BLaER1 (cell line): Measurements from ENCODE around the gene CCDC82.

Source experiments
- H3K27ac ChIP-seq: shearing (Covaris generic); formaldehyde crosslinking; 2 replicates; pipeline ENCODE4 v1.8.1; 2022
- H3K27me3 ChIP-seq: shearing (Covaris generic); formaldehyde crosslinking; 2 replicates; pipeline ENCODE4 v1.8.1; 2022
- H3K36me3 ChIP-seq: shearing (Covaris generic); formaldehyde crosslinking; 2 replicates; pipeline ENCODE4 v1.8.1; 2022
- H3K4me1 ChIP-seq: shearing (Covaris generic); formaldehyde crosslinking; 2 replicates; pipeline ENCODE4 v1.8.1; 2022
- H3K4me2 ChIP-seq: shearing (Covaris generic); formaldehyde crosslinking; 2 replicates; pipeline ENCODE4 v1.8.1; 2022
- H3K4me3 ChIP-seq: shearing (Covaris generic); formaldehyde crosslinking; 2 replicates; pipeline ENCODE4 v1.8.1; 2022
- H3K9ac ChIP-seq: shearing (Covaris generic); formaldehyde crosslinking; 2 replicates; pipeline ENCODE4 v1.8.1; 2022
- H3K9me3 ChIP-seq: shearing (Covaris generic); formaldehyde crosslinking; 2 replicates; pipeline ENCODE4 v1.8.1; 2022
- H4K20me1 ChIP-seq: shearing (Covaris generic); formaldehyde crosslinking; 2 replicates; pipeline ENCODE4 v1.8.1; 2022
- Cebpa-rat ChIP-seq: shearing (Covaris generic); IDR thresholded peaks from 2 replicates; pipeline ENCODE4 v1.8.1; 2022

CCDC82 gene

DNA sequence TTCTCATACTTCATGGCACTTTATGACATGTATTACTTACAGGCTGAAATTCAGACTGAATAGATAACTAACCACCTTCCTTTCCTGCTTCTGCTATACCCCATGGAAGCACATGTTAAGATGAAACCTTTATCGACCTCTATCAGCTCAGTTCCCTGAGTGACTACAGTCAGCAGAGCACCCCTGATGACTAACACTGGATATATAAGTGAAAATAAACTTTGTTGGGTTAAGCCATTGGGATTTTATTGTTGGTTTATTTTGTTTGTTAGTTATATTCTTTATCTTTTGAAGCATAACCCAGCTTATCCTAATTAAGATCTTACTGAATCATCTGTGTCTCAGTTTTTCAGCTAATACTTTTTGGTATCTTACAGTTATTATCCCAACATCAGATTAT, 23.7 kb downstream of the CCDC82 start:
- Histone ChIP-seq H3K27me3 (no peaks in the 10 kb centered on the region), H3K4me2 (no peak overlapping the region), H3K4me1 (no peaks in the 10 kb centered on the region), H3K9me3 (peaks cover 20% of the 10 kb centered on the region), H3K36me3 (peaks cover 58% of the 10 kb centered on the region), H4K20me1 (no peaks in the 10 kb centered on the region), H3K27ac (no peak overlapping the region), H3K9ac (no peak overlapping the region), H3K4me3 (no peak overlapping the region)
- TF ChIP-seq Cebpa-rat: no peak

DNA sequence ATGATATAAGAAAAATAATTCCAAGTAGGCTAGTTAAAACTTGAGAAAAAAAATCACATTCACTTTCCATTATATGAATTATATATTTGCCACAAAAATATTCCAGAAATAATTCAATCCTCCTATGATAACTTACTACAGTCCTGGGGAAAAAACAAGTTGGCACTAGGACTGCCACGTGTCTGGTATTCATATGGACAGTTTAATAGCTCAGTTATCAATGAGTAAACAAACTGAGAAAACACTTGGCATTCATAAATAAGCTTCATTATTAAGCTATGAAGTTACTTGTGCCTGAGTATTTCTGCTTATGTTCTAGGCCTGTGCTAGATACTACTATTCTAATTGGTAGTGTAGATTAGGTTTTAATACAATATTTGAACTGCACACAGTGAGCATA, 24.2 kb downstream of the CCDC82 start:
- no peaks in the 10 kb centered on the region for H3K27me3 ChIP-seq
- no peaks in the 10 kb centered on the region for H4K20me1 ChIP-seq
- H3K4me1 ChIP-seq: no peaks in the 10 kb centered on the region
- no peak overlapping the region for H3K27ac ChIP-seq
- TF ChIP-seq Cebpa-rat: no peak
- H3K9ac ChIP-seq: no peak overlapping the region
- peaks cover 20% of the 10 kb centered on the region for H3K9me3 ChIP-seq
- H3K4me2 ChIP-seq: no peak overlapping the region
- no peak overlapping the region for H3K4me3 ChIP-seq
- H3K36me3 ChIP-seq: peaks cover 53% of the 10 kb centered on the region

DNA sequence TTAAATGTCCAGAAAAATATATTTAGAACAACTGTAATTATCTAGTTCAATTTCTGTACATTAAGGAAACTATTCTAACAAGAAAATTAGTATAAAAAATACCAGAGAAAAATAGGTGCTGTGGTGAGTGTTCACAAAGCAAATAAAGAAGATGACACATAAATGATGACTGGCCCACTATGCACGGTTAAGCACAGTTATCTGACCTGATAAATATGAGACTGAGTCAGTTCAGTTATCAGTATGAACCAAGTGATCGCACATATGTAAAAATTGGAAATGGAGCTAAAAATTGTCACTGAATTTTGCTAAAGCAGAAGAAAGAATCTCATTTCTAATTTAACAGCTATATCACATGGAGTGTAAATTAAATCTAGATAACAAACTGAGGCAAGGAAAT, 27.9 kb downstream of the CCDC82 start:
- Histone ChIP-seq H3K4me3 (no peak overlapping the region), H3K4me2 (no peak overlapping the region), H3K4me1 (no peaks in the 10 kb centered on the region), H3K36me3 (peaks cover 38% of the 10 kb centered on the region), H4K20me1 (no peaks in the 10 kb centered on the region), H3K27ac (no peak overlapping the region), H3K9me3 (no peaks in the 10 kb centered on the region), H3K9ac (no peak overlapping the region), H3K27me3 (no peaks in the 10 kb centered on the region)
- TF ChIP-seq Cebpa-rat: no peak

DNA sequence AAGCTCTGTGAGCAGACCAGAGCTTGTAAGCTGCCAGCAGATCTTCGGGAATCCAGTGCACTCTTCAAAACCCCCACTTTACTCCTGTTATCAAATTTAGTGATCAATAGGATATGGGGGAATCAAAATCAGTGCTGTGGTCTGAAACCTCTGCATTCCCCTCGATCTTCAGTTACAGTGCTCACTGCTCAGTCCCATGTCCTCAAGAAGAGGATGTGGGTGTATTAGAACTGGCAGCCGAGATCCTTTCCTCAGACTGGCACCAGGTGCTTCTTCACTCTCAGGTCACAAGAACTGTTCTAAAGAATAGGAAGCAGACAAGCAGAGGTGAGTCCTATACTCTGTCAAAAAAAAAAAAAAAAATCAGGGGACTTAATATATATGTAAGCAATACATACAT, 31.4 kb downstream of the CCDC82 start:
- no peak overlapping the region for H3K27ac ChIP-seq
- no peaks in the 10 kb centered on the region for H3K27me3 ChIP-seq
- H4K20me1 ChIP-seq: no peaks in the 10 kb centered on the region
- H3K4me3 ChIP-seq: no peak overlapping the region
- no peaks in the 10 kb centered on the region for H3K9me3 ChIP-seq
- H3K4me2 ChIP-seq: no peak overlapping the region
- no peak for TF ChIP-seq Cebpa-rat
- peaks cover 35% of the 10 kb centered on the region for H3K36me3 ChIP-seq
- H3K4me1 ChIP-seq: no peaks in the 10 kb centered on the region
- no peak overlapping the region for H3K9ac ChIP-seq

DNA sequence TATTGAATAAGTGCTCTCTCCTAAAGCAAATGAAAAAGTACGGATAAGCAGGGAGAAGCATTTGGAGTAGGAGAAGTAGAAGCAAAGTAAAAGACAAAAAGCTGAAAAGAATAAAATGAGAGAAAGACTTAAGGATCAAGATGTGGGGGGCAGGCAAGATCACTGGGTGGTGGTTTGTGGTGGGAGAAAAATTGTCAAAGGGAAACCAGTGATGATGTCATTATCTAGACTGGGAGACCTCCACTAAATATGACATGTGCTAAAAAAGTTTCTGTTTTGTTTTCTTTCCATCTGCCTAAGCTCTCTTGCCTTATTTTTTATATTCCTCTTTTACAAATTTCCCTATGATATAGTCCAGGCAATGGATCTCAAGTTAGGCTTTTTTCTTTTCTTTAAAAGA, 31.9 kb downstream of the CCDC82 start:
- no peak overlapping the region for H3K4me2 ChIP-seq
- H3K27ac ChIP-seq: no peak overlapping the region
- no peaks in the 10 kb centered on the region for H4K20me1 ChIP-seq
- no peak overlapping the region for H3K4me3 ChIP-seq
- H3K27me3 ChIP-seq: no peaks in the 10 kb centered on the region
- peaks cover 35% of the 10 kb centered on the region for H3K36me3 ChIP-seq
- no peaks in the 10 kb centered on the region for H3K9me3 ChIP-seq
- no peak for TF ChIP-seq Cebpa-rat
- H3K9ac ChIP-seq: no peak overlapping the region
- no peaks in the 10 kb centered on the region for H3K4me1 ChIP-seq

DNA sequence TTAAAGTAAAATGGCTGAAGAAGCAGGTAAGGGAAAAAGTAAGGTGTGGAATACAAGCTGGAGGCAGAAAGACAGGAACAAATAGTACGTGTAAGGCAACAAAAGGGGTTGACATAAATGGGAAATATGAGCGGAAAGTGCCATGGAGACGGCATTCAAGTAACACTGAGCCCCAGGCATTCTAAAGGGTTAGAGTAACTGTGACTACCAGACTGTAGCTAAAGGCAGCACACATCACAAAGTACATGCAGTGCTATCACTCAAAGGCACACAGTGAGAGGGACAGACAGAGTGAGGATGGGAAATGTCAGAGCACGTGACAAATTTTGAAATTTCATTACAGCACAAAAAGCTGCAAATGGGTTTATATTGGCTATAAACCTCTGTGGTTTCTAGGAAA, 32.9 kb downstream of the CCDC82 start:
- Histone ChIP-seq H3K27me3 (no peaks in the 10 kb centered on the region), H3K27ac (no peak overlapping the region), H3K9me3 (no peaks in the 10 kb centered on the region), H3K4me1 (no peaks in the 10 kb centered on the region), H3K4me3 (no peak overlapping the region), H4K20me1 (no peaks in the 10 kb centered on the region), H3K9ac (no peak overlapping the region), H3K36me3 (peaks cover 37% of the 10 kb centered on the region), H3K4me2 (no peak overlapping the region)
- no peak for TF ChIP-seq Cebpa-rat

DNA sequence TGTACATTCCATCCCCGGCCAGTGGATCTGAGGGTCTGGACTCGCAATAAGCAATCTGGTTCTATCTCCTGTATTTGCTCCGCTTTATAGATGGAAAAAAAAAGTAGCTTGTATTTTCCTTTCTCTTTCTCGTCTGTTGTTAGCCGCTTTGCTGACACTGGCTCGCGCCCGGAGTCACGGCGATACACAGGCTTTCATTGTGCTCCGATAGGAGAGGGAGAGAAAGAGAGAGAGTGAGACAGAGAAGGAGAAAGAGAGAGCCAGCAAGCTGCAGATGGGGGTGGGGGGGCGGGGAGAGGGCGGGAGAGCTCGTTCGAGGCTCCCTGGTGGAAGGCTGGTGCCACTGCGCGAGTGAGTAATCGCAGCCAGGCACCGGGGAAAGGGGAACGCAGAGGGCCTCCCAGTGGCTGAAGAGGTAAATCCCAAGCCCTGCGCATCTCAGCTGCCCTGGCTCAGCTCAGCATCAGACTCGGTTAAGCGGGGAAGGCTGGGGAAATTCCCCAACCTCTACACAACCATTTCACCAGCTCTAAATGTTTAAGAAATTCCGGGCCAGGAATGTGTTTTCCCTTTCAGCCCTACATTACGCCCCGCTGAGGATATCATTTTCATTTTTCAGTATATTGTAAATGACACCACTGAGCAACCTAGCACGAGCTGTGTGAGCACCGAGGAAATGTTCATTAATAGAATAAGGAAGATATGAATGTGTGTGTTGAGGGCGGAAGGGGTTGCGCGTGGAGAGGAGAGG, 46.6 kb downstream of the CCDC82 start, which contains the start of gene MAML2:
Gene MAML2, minus strand, starts transcription at position 235 of the 751 bp plus-strand sequence. CDS start 1,300 bp downstream, outside the sequence.
- Histone ChIP-seq H3K27ac (no peak within 1 kb of the TSS), H3K9me3 (no peaks in the 10 kb centered on the region), H3K9ac (peak within 1 kb of the TSS; percentile 66; the same call in 1 of the 2 replicates), H3K4me1 (peaks cover 23% of the 10 kb centered on the region), H3K27me3 (peaks cover 30% of the 10 kb centered on the region), H3K4me2 (peak within 1 kb of the TSS; percentile 85), H4K20me1 (no peaks in the 10 kb centered on the region), H3K4me3 (peak within 1 kb of the TSS; percentile 66), H3K36me3 (no peaks in the 10 kb centered on the region)
- TF ChIP-seq Cebpa-rat: no peak

DNA sequence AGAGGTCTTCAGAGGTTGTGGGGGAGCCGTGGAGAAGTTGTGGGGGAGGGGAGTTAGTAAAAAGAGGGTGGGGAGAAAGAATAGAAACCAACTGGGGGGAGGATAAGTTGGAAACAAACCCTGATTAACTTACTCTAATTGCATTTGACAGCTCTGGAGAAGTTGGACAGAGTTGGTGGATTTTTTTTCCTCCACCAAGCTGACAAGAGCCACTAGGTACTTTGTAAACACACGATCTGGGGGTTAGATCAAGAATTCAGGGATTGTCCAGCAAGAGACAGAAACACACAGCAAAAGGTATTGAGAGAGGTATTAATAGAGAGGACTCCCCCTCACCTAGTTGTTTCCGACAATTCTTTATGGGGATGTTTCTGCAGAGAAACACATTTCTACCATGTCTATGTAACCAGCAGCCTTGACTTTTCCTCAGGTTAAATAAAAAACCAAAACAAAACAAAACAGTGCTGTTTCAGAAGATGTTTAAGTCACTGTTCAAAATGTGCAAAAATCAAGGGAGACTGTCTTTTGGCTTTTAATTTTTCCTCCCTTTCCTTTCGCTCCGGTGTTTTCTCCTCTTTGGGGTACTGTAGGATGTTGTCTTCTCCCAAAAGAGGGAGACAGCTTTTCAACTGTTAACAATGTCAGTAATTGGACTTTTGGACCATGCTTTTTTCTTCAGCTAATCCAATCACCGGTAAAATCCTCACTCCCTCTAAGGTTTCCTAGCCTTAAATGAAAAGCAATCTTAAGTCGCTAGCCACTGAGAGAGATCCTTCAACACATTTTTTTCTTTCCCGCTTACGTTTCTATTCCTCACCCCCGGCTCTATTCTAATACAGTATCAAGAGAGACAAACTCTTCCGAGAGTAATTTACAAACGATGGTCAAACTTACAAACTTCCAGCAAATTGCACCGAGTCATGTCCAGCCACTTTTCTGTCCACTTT, 47.4 kb downstream of the CCDC82 start:
- no peak for TF ChIP-seq Cebpa-rat
- Histone ChIP-seq H3K9me3 (no peaks in the 10 kb centered on the region), H3K27ac (no peak overlapping the region), H3K27me3 (peaks cover 30% of the 10 kb centered on the region), H3K4me2 (peak overlapping the region; percentile 85), H3K4me1 (peaks cover 23% of the 10 kb centered on the region), H3K4me3 (peak overlapping the region; percentile 66), H3K9ac (peak overlapping the region; percentile 66; the same call in 1 of the 2 replicates), H3K36me3 (no peaks in the 10 kb centered on the region), H4K20me1 (no peaks in the 10 kb centered on the region)

DNA sequence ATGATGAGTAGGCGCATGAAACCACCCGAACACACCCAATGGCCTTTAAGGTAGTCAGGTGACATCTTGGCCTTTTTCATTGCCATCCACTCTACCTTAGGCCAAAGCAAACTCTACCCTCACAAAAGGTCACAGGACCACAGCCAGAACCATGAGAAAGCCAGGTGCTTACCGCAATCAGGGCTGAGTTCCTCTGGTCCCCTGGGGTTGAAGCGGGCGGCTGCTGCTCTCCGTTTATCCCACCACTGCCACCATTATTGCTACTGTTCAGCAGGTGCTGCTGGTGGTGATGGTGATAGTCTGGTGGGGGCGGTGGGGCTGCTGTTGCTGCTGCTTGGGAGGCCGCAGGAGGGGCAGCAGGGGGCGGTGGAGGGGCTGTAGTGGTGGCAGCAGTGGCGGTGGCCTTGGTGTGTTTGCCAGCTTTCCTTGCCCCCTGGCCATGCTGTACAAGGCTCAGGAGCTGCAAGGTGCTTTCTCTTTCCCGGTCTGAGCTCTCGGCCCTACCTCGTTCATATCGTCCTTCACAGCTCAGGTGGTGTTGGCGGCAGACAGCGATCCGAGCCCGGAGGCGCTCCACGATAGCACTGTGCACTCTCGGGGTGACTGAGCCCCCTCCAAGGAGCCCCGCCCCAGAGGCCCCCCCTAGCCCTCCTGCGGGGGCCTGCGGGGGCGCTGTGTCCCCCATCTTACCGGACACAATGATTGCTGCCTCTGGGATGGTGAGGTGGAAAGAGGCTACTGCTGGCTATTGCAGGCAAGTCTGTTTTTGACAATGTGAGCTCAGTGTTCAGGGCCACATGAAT, 48.3 kb downstream of the CCDC82 start:
- H3K4me3 ChIP-seq: no peak overlapping the region
- H3K9ac ChIP-seq: no peak overlapping the region
- no peak overlapping the region for H3K27ac ChIP-seq
- H3K4me2 ChIP-seq: peak overlapping the region; percentile 85
- H3K27me3 ChIP-seq: peaks cover 30% of the 10 kb centered on the region
- TF ChIP-seq Cebpa-rat: no peak
- no peaks in the 10 kb centered on the region for H3K9me3 ChIP-seq
- peaks cover 23% of the 10 kb centered on the region for H3K4me1 ChIP-seq
- no peaks in the 10 kb centered on the region for H4K20me1 ChIP-seq
- no peaks in the 10 kb centered on the region for H3K36me3 ChIP-seq
